Lung (tissue), 12 donors: Measurements from ENCODE around the gene NSMCE1. TPM values are rescaled to one million over a fixed set of nuclear protein-coding genes. Genes with fewer than 3 reads are reported as not detected.

Experiments
- ATAC-seq: fragments of 200-7000 bp; cut with Tn5 transposase; one replicate; pipeline ENCODE4 v1.9.1; 2020; ENCODE audit warnings: moderate number of reproducible peaks; ENCODE audit not compliant: insufficient read depth, low FRiP score
- DNase-seq, 3 donors: peaks; one replicate each; pipeline ENCODE4 v3.0.0-alpha.2; 2013 to 2017
- H3K27ac ChIP-seq, 2 donors: one replicate each; pipeline ENCODE4 v1.5.1; 2013; ENCODE audit warnings: mild to moderate bottlenecking in 2 of 2, moderate library complexity in 2 of 2, control low read depth in 1 of 2, inconsistent platforms in 1 of 2, low read depth in 1 of 2, low read length in 1 of 2
- H3K27me3 ChIP-seq, 3 donors: one replicate each; pipeline ENCODE4 v1.5.1; 2013; ENCODE audit warnings: low read length in 2 of 3; ENCODE audit not compliant: control insufficient read depth in 3 of 3, insufficient read depth in 3 of 3
- H3K36me3 ChIP-seq, 4 donors: one replicate each; pipeline ENCODE4 v1.5.1; 2013; ENCODE audit warnings: low read length in 4 of 4, mild to moderate bottlenecking in 1 of 4, moderate library complexity in 1 of 4; ENCODE audit not compliant: control insufficient read depth in 4 of 4, insufficient read depth in 4 of 4
- H3K4me1 ChIP-seq, 5 donors: one replicate each; pipeline ENCODE4 v1.5.1; 2013; ENCODE audit warnings: low read length in 5 of 5, mild to moderate bottlenecking in 2 of 5, moderate library complexity in 1 of 5; ENCODE audit not compliant: control insufficient read depth in 5 of 5, insufficient read depth in 5 of 5
- H3K4me3 ChIP-seq: one replicate; pipeline ENCODE4 v1.5.1; 2013; ENCODE audit warnings: mild to moderate bottlenecking, control low read depth, moderate library complexity
- H3K9ac ChIP-seq, 2 donors: one replicate each; pipeline ENCODE4 v1.5.1; 2013; ENCODE audit warnings: low read length in 2 of 2, control low read depth in 1 of 2; ENCODE audit not compliant: insufficient read depth in 1 of 2
- H3K9me3 ChIP-seq, 4 donors: one replicate each; pipeline ENCODE4 v1.5.1; 2013; ENCODE audit warnings: low read length in 3 of 4, mild to moderate bottlenecking in 1 of 4, moderate library complexity in 1 of 4; ENCODE audit not compliant: control insufficient read depth in 4 of 4, insufficient read depth in 3 of 4
- WGBS, 2 donors: extraction: QIAGEN DNeasy Blood & Tissue Kit; methylation state at CpG; one replicate each; pipeline ENCODE4 v1.1.7; 2013; 5-methylcytosine and 5-hydroxymethylcytosine counted together
- polyA plus RNA-seq, 2 donors: library from polyadenylated mRNA; stranded (reverse); fragments of 200-250 nt; gene quantifications; one replicate each; pipeline ENCODE4 v1.2.1, GENCODE V29; 2013
- total RNA-seq, 2 donors: library from RNA; depleted of rRNA in 1 of 2; stranded (reverse); fragments of >200 nt in 1 of 2; gene quantifications; one replicate each; pipeline ENCODE4 v1.2.1, GENCODE V29; 2014 to 2021
- TF ChIP-seq, protein P1 (sequence below): IDR thresholded peaks from 2 replicates; pipeline ENCODE4 v1.5.1; 2012; ENCODE audit warnings: mild to moderate bottlenecking; ENCODE audit errors: control extremely low read depth, extremely low read depth
- donor health status: control.
- donor health status: control.
- donor health status: Bipolar disorder and iron deficiency.
- donor health status: healthy.
- donor health status: DM: yes; HTN: yes; CAD: no.

Gene NSMCE1
- total and polyA plus RNA-seq, 4 donors = 37.4 to 75.4 (median 57.2) TPM

DNA sequence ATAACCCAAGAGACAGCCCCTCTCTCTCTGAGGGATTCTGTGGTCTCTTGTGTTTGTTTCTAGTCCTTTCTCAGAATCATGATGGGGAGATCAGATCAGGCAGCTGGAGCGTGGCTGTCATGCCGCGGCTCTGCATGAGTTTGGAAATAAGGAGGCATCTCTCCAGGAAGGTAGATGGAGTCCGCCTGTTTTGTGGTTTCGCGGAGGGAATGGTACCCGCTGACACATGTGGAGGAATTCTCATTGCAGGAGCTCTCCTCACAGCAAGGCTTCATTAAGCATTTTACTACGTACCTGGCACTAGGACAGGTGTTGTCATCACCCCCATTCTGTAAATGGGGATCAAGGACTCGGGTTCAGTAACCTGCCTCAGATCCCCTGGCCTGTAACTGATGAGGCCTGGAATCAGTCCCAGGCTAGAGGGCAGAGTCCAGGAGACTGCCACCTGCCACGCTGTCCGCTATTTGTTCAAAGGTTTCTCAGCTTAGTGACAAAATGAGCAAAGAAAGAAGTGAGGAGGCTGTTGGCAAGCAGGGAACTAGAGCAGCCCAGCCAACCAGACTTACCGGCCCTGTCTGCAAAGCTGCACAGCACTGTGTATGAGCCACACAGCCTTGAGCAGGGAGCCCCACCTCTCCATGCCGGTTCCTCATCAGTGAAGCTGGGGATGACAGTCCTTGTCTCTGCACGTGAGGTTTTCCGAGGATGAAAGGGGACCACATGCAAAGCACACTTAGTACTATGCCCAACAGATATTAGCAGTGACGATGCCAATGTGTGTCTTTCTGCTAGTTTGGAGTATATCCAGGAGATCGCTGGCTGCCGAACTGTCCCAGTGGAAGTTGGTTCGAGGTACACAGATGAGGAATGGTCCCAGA, 54.2 kb downstream of the NSMCE1 start:
- no peak for DNase-seq
- no peak for ATAC-seq
- Histone ChIP-seq H3K4me1 (no peaks in the 10 kb centered on the region), H3K9me3 (no peaks in the 10 kb centered on the region), H3K27me3 (no peaks in the 10 kb centered on the region), H3K27ac (no peak overlapping the region), H3K9ac (no peak overlapping the region), H3K36me3 (peaks cover 2 to 27% (median 18%) of the 10 kb centered on the region in 4 donors), H3K4me3 (no peak overlapping the region)
- TF ChIP-seq, protein P1, sequence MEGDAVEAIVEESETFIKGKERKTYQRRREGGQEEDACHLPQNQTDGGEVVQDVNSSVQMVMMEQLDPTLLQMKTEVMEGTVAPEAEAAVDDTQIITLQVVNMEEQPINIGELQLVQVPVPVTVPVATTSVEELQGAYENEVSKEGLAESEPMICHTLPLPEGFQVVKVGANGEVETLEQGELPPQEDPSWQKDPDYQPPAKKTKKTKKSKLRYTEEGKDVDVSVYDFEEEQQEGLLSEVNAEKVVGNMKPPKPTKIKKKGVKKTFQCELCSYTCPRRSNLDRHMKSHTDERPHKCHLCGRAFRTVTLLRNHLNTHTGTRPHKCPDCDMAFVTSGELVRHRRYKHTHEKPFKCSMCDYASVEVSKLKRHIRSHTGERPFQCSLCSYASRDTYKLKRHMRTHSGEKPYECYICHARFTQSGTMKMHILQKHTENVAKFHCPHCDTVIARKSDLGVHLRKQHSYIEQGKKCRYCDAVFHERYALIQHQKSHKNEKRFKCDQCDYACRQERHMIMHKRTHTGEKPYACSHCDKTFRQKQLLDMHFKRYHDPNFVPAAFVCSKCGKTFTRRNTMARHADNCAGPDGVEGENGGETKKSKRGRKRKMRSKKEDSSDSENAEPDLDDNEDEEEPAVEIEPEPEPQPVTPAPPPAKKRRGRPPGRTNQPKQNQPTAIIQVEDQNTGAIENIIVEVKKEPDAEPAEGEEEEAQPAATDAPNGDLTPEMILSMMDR = no peak
- WGBS, 2 donors = 96 to 98% methylated on average over 19 of the region's 19 CpGs

GRCh38 chr16:27211026-27211425, 57.5 kb downstream of the NSMCE1 start:
- 92 to 93% methylated on average over 10 of the region's 10 CpGs for WGBS, 2 donors
- H3K27ac ChIP-seq = no peak overlapping the region
- no peak for ATAC-seq

DNA sequence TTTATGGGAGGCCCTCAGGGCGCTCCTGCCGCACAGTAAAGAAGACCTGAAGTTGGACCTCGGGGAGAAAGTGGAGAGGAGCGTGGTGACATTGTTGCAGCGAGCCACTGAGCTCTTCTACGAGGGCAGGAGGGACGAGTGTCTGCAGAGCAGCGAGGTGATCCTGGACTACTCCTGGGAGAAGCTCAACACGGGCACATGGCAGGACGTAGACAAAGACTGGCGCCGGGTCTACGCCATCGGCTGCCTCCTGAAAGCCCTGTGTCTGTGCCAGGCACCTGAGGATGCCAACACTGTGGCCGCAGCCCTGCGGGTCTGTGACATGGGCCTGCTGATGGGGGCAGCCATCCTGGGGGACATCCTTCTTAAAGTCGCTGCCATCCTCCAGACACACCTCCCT, 58.4 kb downstream of the NSMCE1 start:
- ATAC-seq (no peak), DNase-seq (no peak)
- Histone ChIP-seq H3K4me1 (no peaks in the 10 kb centered on the region), H3K4me3 (no peak overlapping the region), H3K27ac (no peak overlapping the region), H3K36me3 (peaks cover 2 to 20% (median 13%) of the 10 kb centered on the region in 4 donors), H3K9ac (no peak overlapping the region), H3K27me3 (no peaks in the 10 kb centered on the region), H3K9me3 (no peaks in the 10 kb centered on the region)
- 97 to 98% methylated on average over 16 to 17 of the region's 17 CpGs for WGBS, 2 donors
- TF ChIP-seq, protein P1 = no peak

More at GRCh38 chr16:27211026-27211425, 57.5 kb downstream of the NSMCE1 start:
- TF ChIP-seq, protein P1 = no peak
- H3K27me3 ChIP-seq = no peaks in the 10 kb centered on the region
- no peak for DNase-seq
- no peaks in the 10 kb centered on the region for H3K4me1 ChIP-seq
- no peak overlapping the region for H3K9ac ChIP-seq
- H3K36me3 ChIP-seq = peaks cover 2 to 20% (median 15%) of the 10 kb centered on the region in 4 donors
- no peaks in the 10 kb centered on the region for H3K9me3 ChIP-seq
- no peak overlapping the region for H3K4me3 ChIP-seq
